Motor neuron (in vitro differentiated cells): ENCODE data around the gene PDHA1. TPM values are rescaled to one million over a fixed set of nuclear protein-coding genes. Genes with fewer than 3 reads are reported as not detected.

Experiments used
- ATAC-seq, 8 experiments: fragments of 200-7000 bp; cut with Tn5 transposase; replicated peaks in 6 of 8; 2 replicates each; pipeline ENCODE4 v1.8.0; 2021; ENCODE audit warnings: mild to moderate bottlenecking in 8 of 8, moderate library complexity in 8 of 8
- H3K27ac ChIP-seq, 2 donors: fragments of 250-450 bp; sonication (Bioruptor Pico); 2 replicates each; pipeline ENCODE4 v1.9.0; 2021; ENCODE audit warnings: antibody characterized with exemption in 2 of 2, mild to moderate bottlenecking in 2 of 2, moderate library complexity in 1 of 2
- H3K4me1 ChIP-seq, 2 donors: fragments of 250-450 bp; sonication (Bioruptor Pico); replicated peaks in 1 of 2; 2 replicates each; pipeline ENCODE4 v1.6.1; 2021; ENCODE audit warnings: antibody characterized with exemption in 2 of 2, mild to moderate bottlenecking in 2 of 2, moderate library complexity in 1 of 2
- H3K4me3 ChIP-seq, 5 donors: fragments of 250-450 bp; sonication (Bioruptor Pico); 2 replicates each; pipeline ENCODE4 v1.9.0; 2021; ENCODE audit warnings: antibody characterized with exemption in 5 of 5, mild to moderate bottlenecking in 5 of 5, moderate library complexity in 4 of 5
- WGBS, 10 experiments: fragments of 450-650 bp; shearing (Covaris generic); methylation state at CpG; one replicate each; pipeline ENCODE4 v1.0.0; 2022; 5-methylcytosine and 5-hydroxymethylcytosine counted together
- in situ Hi-C, 9 experiments: fragments of 400-800 bp; cut with MboI; loops; one replicate each; pipeline ENCODE4 v1.15.0; 2021; ENCODE audit warnings: low sequenced_read_pairs in 9 of 9, low pct_unique_long_range_greater_than_20kb in 2 of 9; ENCODE audit not compliant: unreplicated experiment in 9 of 9
- total RNA-seq, 8 experiments: library from RNA; unstranded; fragments of 300-600 nt; gene quantifications; 2 replicates each; pipeline versions ENCODE4 v1.2.3 to v1.2.4, GENCODE V29; 2022

The PDHA1 gene
- total RNA-seq, 8 experiments from 2014 or later = 72.2 to 249 (median 95.3) TPM

DNA sequence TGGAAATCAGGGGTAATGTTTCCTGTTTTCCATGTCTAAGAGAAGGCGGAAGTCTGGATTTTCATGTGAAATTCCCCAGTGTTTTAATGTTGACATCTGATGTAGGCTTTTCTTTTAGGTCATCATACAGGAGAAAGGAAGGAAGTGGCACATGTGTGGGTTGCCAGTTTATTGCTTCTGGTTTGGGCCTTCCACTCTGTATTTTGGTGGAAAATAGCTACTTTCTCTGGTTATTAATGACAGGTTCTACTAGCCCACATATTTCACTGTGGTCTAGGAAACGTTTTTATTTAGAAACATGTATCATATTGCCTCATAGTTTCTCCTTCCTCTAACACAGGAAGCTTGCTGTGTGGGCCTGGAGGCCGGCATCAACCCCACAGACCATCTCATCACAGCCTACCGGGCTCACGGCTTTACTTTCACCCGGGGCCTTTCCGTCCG is 7.2 kb downstream of the PDHA1 start:
- in situ Hi-C loops = loop anchor here in 1 of 9 experiments (25.0 kb wide), 1 partner anchor 536 kb away; the partner anchor contains the start of gene SH3KBP1
- Histone ChIP-seq H3K4me1 (no peaks in the 10 kb centered on the region), H3K4me3 (no peak overlapping the region), H3K27ac (no peak overlapping the region)
- 0 to 100% (median 72%) methylated on average over 1 to 7 of the region's 8 CpGs; no CpG with 5 or more reads in 3 of the 10 experiments for WGBS, 10 experiments
- no peak for ATAC-seq

DNA sequence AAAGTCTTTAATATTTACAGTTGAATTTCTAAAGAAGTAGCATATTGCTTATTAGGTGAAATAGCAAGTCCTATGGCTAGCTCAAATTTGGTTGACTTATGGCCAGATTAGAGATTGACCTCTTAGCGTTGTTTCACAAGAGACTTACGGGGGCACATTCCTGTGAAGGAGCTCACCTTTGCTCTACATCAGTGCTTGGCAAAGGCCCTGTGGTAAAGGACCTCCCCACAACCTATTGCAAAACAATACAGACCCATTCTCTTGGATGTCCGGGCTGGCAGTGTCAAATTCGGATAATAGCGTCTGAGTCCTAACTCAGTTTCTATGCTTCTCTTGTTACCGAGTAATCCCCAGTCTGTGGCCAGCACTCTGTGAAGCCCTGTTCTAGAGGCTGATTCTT is 10.9 kb downstream of the PDHA1 start:
- no peak overlapping the region for H3K4me3 ChIP-seq
- WGBS, 10 experiments = 62 to 100% (median 94%) methylated on average over 1 to 4 of the region's 6 CpGs; no CpG with 5 or more reads in 5 of the 10 experiments
- no peak for ATAC-seq
- no peaks in the 10 kb centered on the region for H3K4me1 ChIP-seq
- H3K27ac ChIP-seq = no peak overlapping the region
- in situ Hi-C loops = loop anchor here in 1 of 9 experiments (25.0 kb wide), 1 partner anchor 533 kb away; the partner anchor contains the start of gene SH3KBP1

DNA sequence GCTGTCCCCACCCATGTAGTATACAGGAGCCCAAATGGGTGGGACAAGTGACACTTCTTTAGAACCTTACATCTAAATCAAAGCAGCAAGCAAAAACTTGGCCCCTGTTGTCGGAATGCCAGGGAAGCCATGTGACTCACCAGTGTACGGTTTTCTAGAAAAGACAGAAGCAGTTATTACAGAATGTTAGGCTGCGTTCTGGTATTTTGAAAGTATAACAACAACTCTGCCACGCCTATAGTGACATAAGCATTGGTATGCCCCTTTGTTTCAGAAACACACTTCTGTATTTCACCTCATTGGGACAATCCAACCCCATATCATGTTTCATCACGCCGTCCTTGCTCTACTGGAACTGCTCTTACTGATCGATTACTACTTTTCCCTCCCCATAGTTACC is 14.8 kb downstream of the PDHA1 start:
- Histone ChIP-seq H3K4me1 (no peaks in the 10 kb centered on the region), H3K27ac (no peak overlapping the region), H3K4me3 (no peak overlapping the region)
- no peak for ATAC-seq
- WGBS, 10 experiments = 38 to 93% (median 80%) methylated on average over 2 to 3 of the region's 7 CpGs; no CpG with 5 or more reads in 7 of the 10 experiments
- in situ Hi-C loops = loop anchor here in 1 of 9 experiments (25.0 kb wide), 1 partner anchor 529 kb away; the partner anchor contains the start of gene SH3KBP1

DNA sequence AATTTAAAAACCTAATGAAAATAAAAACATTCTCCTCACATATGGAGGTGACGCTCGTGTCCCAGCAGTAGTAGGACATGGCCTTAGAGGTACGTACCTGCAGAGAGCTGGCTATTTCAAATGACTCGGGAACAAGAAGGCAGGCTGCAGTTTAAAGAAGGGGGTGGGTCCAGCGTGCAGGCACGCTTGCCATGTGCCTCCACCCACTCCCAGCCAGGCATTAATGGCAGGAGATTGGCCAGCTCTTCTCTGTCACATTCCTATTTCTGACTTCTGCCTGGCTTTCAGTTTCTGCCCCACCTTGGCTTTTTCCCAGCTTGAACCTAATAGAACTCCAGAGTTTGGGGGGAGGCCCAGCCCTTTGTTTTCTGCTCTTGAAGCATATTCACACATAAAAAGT is 17.2 kb downstream of the PDHA1 start:
- no peak overlapping the region for H3K27ac ChIP-seq
- no peak overlapping the region for H3K4me3 ChIP-seq
- 42 to 100% methylated on average over 3 to 4 of the region's 6 CpGs; no CpG with 5 or more reads in 8 of the 10 experiments for WGBS, 10 experiments
- in situ Hi-C loops = loop anchor here in 1 of 9 experiments (25.0 kb wide), 1 partner anchor 526 kb away; the partner anchor contains the start of gene SH3KBP1
- no peak for ATAC-seq
- H3K4me1 ChIP-seq = no peaks in the 10 kb centered on the region

DNA sequence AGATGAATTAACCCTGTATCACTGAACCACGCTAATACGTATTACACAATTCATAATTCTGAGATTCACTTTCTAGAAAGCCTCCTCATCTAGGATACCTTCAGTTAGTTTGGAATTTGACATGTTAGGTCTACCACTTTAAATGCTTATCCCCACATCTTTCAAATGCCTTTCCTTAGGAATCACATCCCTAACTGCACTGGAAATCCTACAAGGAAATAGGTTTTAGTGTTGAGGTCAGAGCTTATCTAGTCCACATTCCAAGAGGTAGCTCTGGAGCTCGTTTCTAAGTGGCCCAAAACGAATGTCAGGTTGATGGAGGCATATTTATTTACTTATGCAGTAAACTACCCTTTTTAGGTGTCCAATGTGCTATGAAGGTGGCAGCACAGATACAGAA is 18.0 kb downstream of the PDHA1 start:
- no peak overlapping the region for H3K27ac ChIP-seq
- WGBS, 10 experiments = 52 to 100% (median 73%) methylated on average over 1 to 4 of the region's 4 CpGs; no CpG with 5 or more reads in 6 of the 10 experiments
- in situ Hi-C loops = loop anchor here in 1 of 9 experiments (25.0 kb wide), 1 partner anchor 526 kb away; the partner anchor contains the start of gene SH3KBP1
- no peak for ATAC-seq
- H3K4me3 ChIP-seq = no peak overlapping the region
- H3K4me1 ChIP-seq = no peaks in the 10 kb centered on the region

DNA sequence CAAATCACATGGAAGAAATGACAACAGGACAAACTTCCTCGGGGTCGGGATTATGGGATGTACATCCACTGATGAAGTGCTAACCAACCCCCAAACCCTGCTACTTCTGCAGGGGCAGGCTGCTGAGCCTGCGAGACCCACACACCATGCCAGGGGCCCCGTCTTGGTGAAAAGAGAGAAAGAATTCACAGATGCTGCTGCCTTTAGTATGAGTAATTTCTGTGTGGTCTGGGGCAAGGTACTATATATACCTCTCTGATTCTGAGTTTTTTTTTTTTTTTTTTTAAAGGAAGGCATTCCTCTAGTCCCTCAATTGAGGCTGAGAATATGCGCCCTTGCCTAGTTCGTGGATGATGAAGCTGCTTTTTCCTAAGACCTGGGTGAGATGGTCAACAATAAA is 24.8 kb downstream of the PDHA1 start:
- ATAC-seq = no peak
- peaks cover 0 to 4% of the 10 kb centered on the region in 2 donors for H3K4me1 ChIP-seq
- no peak overlapping the region for H3K4me3 ChIP-seq
- in situ Hi-C loops = loop anchor here in 1 of 9 experiments (25.0 kb wide), 1 partner anchor 519 kb away; the partner anchor contains the start of gene SH3KBP1
- 29 to 100% (median 60%) methylated on average over 2 to 5 of the region's 6 CpGs; no CpG with 5 or more reads in 7 of the 10 experiments for WGBS, 10 experiments
- no peak overlapping the region for H3K27ac ChIP-seq

DNA sequence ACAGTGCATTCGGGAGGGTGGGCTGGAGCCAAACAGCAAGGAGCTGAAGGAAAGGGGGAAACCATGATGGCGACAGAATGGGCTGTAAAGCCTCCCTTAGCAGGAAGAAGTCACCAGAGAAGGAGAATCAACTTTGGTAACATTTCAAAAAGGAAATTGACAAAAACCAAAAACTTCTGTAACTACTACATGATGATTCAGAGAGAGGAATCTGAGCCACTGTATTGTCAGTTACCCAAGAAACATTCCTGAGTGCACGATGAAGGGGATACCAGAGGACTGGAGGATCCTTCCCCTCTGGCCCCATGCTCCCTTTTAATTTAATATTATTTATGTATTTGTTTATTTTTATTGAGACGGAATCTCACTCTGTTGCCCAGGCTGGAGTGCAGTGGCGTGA is 26.3 kb downstream of the PDHA1 start:
- in situ Hi-C loops = loop anchor here in 1 of 9 experiments (25.0 kb wide), 1 partner anchor 517 kb away; the partner anchor contains the start of gene SH3KBP1
- H3K4me3 ChIP-seq = no peak overlapping the region
- H3K4me1 ChIP-seq = peaks cover 0 to 4% of the 10 kb centered on the region in 2 donors
- H3K27ac ChIP-seq = no peak overlapping the region
- no peak for ATAC-seq
- 10 to 100% (median 40%) methylated on average over 1 to 5 of the region's 5 CpGs; no CpG with 5 or more reads in 7 of the 10 experiments for WGBS, 10 experiments

DNA sequence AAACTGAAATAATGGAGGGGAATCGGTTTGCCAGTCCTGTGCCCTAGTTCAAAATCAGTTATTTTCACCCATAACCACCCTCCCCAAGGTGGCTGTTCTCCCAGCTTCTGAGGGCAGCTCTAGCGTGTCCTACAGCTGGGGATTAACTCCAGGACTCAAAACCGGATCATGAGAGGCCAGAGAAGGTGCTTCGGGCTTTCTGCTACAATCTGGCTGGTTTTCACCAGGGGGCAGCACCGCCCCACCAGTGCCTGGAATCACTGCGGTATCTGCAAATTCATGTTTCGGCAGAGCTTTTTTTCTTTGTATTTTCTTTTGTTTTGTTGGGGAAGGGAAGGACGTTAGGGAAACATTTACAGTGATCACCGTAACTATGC is 28.4 kb downstream of the PDHA1 start:
- H3K4me3 ChIP-seq = peak overlapping the region; percentile 3 to 29 (median 26)
- peaks cover 0 to 4% of the 10 kb centered on the region in 2 donors for H3K4me1 ChIP-seq
- 0 to 17% (median 0%) methylated on average over 1 to 6 of the region's 9 CpGs; no CpG with 5 or more reads in 4 of the 10 experiments for WGBS, 10 experiments
- in situ Hi-C loops = loop anchor here in 1 of 9 experiments (25.0 kb wide), 1 partner anchor 515 kb away; the partner anchor contains the start of gene SH3KBP1
- ATAC-seq = peak; percentile 78 to 95 (median 86)
- H3K27ac ChIP-seq = peak overlapping the region in 1 of 2 donors; percentile 52

DNA sequence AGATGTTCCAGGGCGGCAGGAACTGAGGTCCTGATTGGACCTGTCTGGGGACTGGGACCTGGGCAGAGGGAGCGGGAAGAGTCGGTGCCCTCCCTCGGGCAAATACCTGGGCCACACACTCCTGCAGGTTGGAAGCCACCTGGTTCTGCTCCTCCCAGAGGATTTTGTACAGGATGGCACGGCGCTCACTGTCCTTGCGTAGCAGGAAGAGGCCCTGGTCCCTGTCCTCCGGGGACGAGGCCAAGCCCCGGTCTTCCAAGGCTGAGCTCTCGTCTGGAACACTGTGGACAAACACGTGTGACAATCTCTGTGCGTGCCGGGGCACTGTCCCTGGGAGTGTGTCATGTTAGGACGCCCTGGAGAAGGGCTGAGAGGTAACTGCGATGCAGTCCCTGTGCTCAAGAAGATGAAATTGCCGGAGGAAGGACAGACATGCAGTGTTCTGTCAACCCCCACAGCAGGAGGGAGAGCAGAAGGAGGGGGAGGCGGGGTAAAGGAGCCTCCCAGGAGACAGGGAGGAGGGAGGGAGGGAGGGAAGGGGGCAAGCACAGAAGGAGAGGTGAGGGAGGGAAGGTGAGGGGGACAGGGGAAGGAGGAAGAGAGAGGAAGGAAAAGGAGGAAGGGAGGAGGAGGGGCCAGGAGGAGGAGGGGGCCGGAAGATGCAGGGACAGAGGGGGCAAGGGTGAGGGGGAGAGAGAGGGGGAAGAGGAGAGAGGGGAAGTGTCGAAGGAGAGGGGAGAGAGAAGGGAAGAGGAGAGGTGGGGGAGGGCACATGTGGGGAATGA is 29.0 kb downstream of the PDHA1 start:
- 0 to 3% (median 0%) methylated on average over 1 to 5 of the region's 20 CpGs; no CpG with 5 or more reads in 6 of the 10 experiments for WGBS, 10 experiments
- in situ Hi-C loops = loop anchor here in 1 of 9 experiments (25.0 kb wide), 1 partner anchor 515 kb away; the partner anchor contains the start of gene SH3KBP1

DNA sequence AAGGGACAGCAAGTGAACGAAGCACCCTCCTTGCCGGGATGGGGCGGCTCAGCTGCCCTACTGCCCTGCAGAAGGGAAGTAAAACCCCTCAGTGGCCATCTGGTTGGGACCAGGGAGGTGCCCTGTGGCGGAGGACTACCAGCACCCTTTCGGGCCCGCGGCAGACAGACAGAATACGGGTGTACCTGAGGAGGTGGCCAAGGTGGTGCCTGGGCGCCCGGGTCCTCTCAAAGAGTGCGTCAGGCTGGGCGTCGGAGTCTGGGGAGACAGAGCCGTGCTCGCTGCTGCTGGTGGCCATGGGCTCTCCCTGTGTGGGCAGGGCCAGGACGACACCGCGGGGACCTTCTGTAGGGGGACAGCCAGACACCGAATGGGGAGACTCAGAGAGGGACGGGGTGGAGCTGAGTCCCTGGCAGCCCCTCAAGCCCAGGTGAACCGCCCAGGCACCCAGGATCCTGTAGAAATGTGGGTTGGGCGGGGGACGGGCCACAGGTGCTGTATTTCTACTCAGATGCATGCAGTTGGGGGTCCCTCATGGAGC is 29.7 kb downstream of the PDHA1 start:
- Histone ChIP-seq H3K4me1 (peaks cover 0 to 4% of the 10 kb centered on the region in 2 donors), H3K4me3 (peak overlapping the region in 1 of 5 donors; percentile 24), H3K27ac (no peak overlapping the region)
- ATAC-seq = peak in 3 of 8 experiments; percentile 8 to 15 (median 14)
- WGBS, 10 experiments = no CpG with 5 or more reads among the region's 23 CpGs
- in situ Hi-C loops = loop anchor here in 1 of 9 experiments (25.0 kb wide), 1 partner anchor 514 kb away; the partner anchor contains the start of gene SH3KBP1

More for the DNA sequence above, 29.0 kb downstream of the PDHA1 start:
- Histone ChIP-seq H3K4me3 (peak overlapping the region; percentile 3 to 29 (median 26)), H3K4me1 (peaks cover 0 to 4% of the 10 kb centered on the region in 2 donors), H3K27ac (peak overlapping the region in 1 of 2 donors; percentile 52)
- peak; percentile 54 to 90 (median 86) for ATAC-seq

DNA sequence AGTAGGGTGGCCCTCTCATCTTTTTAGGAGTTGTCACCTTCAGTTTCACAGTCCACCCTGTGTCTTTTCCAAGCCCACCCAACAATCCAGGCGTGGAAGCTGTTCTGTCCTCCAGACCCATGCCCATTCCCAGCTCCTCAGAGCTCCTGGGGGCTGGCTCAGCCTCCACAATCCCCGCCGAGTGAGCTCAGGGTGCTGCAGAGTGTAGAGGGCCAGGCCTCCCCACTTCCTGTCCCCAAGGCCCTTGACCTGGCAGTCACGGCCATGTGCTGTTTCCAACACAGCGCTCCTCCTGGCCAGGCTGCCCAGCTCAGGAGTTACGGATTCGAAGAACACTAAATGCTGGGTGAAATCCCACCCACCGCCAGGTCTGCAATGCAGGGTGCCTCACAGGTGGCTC is 31.8 kb downstream of the PDHA1 start:
- no peak for ATAC-seq
- Histone ChIP-seq H3K4me3 (no peak overlapping the region), H3K4me1 (peaks cover 0 to 4% of the 10 kb centered on the region in 2 donors), H3K27ac (no peak overlapping the region)
- 0 to 70% (median 53%) methylated on average over 1 to 3 of the region's 8 CpGs; no CpG with 5 or more reads in 7 of the 10 experiments for WGBS, 10 experiments
- in situ Hi-C loops = loop anchor here in 3 of 9 experiments (25.0 kb wide), 2 partner anchors 137 to 162 kb away; partner anchors contain the start of gene MAP3K15 (in 2 of the 3)

DNA sequence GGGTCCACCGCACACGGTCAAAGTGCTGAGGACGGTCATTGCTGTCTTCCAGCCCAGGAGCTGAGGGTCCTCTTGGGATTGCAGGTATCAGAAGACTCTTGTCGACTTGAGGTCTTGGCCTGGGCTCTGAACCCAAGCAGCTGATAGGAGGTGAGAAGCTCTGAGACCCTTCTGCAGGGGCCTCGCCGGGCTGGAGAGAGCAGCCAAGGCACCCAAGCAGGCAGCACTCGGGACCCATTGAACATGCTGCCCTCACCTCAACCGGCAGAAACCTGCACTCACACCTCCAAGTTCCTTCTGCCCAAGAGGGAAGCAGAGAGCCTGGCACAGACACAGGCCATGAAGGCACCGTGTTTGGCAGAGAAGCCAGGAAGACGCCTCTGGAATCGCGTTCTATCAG is 34.1 kb downstream of the PDHA1 start:
- Histone ChIP-seq H3K27ac (no peak overlapping the region), H3K4me3 (no peak overlapping the region), H3K4me1 (no peaks in the 10 kb centered on the region)
- in situ Hi-C loops = loop anchor here in 3 of 9 experiments (25.0 kb wide), 2 partner anchors 135 to 160 kb away; partner anchors contain the start of gene MAP3K15 (in 2 of the 3)
- ATAC-seq = no peak
- WGBS, 10 experiments = 40 to 100% (median 90%) methylated on average over 1 to 12 of the region's 12 CpGs; no CpG with 5 or more reads in 5 of the 10 experiments
